MM.1S (cell line): ENCODE measurements around the gene CLDN20.
A peak's percentile ranks its signal among the peaks of the same experiment; 100 is the strongest.

Experiments used
- DNase-seq: peaks from one replicate; pipeline ENCODE4 v3.0.0-alpha.2; 2015
- H2AFZ ChIP-seq: fragments of 300-600 bp; sonication (generic); 2 replicates; pipeline ENCODE4 v1.6.0; 2016; ENCODE audit warnings: antibody characterized with exemption, low read length
- H3F3A ChIP-seq: fragments of 300-600 bp; sonication (generic); 2 replicates; pipeline ENCODE4 v1.6.1; 2016; ENCODE audit warnings: mild to moderate bottlenecking, antibody characterized with exemption, low read length, moderate library complexity, mixed read lengths; ENCODE audit not compliant: insufficient read depth
- H3K27ac ChIP-seq: fragments of 300-600 bp; sonication (generic); 2 replicates; pipeline ENCODE4 v1.5.1; 2016; ENCODE audit warnings: mild to moderate bottlenecking, low read length
- H3K27me3 ChIP-seq: fragments of 300-600 bp; sonication (generic); replicated peaks from 2 replicates; pipeline ENCODE4 v1.6.0; 2016; ENCODE audit warnings: low read length; ENCODE audit not compliant: insufficient read depth
- H3K36me3 ChIP-seq: fragments of 300-600 bp; sonication (generic); replicated peaks from 2 replicates; pipeline ENCODE4 v1.6.1; 2016; ENCODE audit warnings: mild to moderate bottlenecking, low read length, mixed read lengths; ENCODE audit not compliant: insufficient read depth
- H3K4me1 ChIP-seq: fragments of 300-600 bp; sonication (generic); 2 replicates; pipeline ENCODE4 v1.6.1; 2016; ENCODE audit warnings: low read length, mixed read lengths
- H3K4me2 ChIP-seq: fragments of 300-600 bp; sonication (generic); 2 replicates; pipeline ENCODE4 v1.6.0; 2016; ENCODE audit warnings: low read depth, low read length
- H3K4me3 ChIP-seq: fragments of 300-600 bp; sonication (generic); 2 replicates; pipeline ENCODE4 v1.5.1; 2016; ENCODE audit warnings: low read length, mixed read lengths
- H3K79me2 ChIP-seq: fragments of 300-600 bp; sonication (generic); 2 replicates; pipeline ENCODE4 v1.6.1; 2016; ENCODE audit warnings: mixed run types, low read length, mixed read lengths
- H3K9ac ChIP-seq: fragments of 300-600 bp; sonication (generic); 2 replicates; pipeline ENCODE4 v1.6.1; 2016; ENCODE audit warnings: low read length, mixed read lengths
- H3K9me2 ChIP-seq: fragments of 300-600 bp; sonication (generic); replicated peaks from 2 replicates; pipeline ENCODE4 v1.6.1; 2016; ENCODE audit warnings: mild to moderate bottlenecking, low read length, mixed read lengths; ENCODE audit not compliant: insufficient read depth
- H3K9me3 ChIP-seq: fragments of 300-600 bp; sonication (generic); replicated peaks from 2 replicates; pipeline ENCODE4 v1.6.1; 2016; ENCODE audit warnings: mild to moderate bottlenecking, low read length, mixed read lengths; ENCODE audit not compliant: insufficient read depth
- H4K20me1 ChIP-seq: fragments of 300-600 bp; sonication (generic); 2 replicates; pipeline ENCODE4 v1.6.1; 2016; ENCODE audit warnings: mild to moderate bottlenecking, low read length, moderate library complexity, mixed read lengths; ENCODE audit not compliant: insufficient read depth
- EZH2 ChIP-seq: fragments of 300-600 bp; sonication (generic); optimal IDR thresholded peaks from 2 replicates; pipeline ENCODE3; 2017; ENCODE audit warnings: low read depth, mild to moderate bottlenecking, antibody characterized with exemption, low read length, mixed read lengths
- EZH2phosphoT487 ChIP-seq: fragments of 300-600 bp; sonication (generic); IDR thresholded peaks from 2 replicates; pipeline ENCODE4 v1.6.1; 2018; ENCODE audit warnings: antibody characterized with exemption, low read length
- TF ChIP-seq, protein P1 (sequence below): fragments of 300-600 bp; sonication (generic); IDR thresholded peaks from 2 replicates; pipeline ENCODE4 v1.5.1; 2016; ENCODE audit warnings: antibody characterized with exemption, low read length, mixed read lengths

The CLDN20 gene

DNA sequence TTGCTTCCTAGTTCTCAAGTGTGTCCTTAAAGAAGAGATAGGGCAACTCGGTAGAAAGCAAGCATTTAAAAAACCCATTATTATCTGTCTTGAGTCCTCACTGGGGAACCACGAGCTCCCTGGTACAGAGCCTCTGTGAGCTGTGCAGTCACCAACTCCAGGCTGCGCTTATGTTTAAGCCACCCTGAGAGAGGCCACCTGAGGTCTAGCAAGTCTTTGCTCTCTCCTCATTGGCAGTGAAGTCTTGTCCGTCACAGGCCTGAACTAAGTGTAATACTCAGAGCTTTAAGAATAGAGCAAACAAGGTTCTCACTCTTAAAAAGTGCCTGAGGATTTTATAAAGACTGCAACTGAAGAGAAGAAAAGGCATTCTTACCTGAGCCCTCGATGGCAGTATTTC, 3.9 kb upstream of the CLDN20 start:
- Histone ChIP-seq H3K36me3 (no peaks in the 10 kb centered on the region), H3K79me2 (no peaks in the 10 kb centered on the region), H2AFZ (no peak overlapping the region), H3K4me3 (no peak overlapping the region), H3K4me1 (peaks cover 7% of the 10 kb centered on the region), H3K27ac (no peak overlapping the region), H4K20me1 (no peaks in the 10 kb centered on the region), H3K9ac (no peak overlapping the region), H3K27me3 (no peaks in the 10 kb centered on the region), H3K9me3 (no peaks in the 10 kb centered on the region), H3K9me2 (no peaks in the 10 kb centered on the region), H3F3A (peaks cover 6% of the 10 kb centered on the region; the same call in 1 of the 2 replicates), H3K4me2 (no peak overlapping the region)
- no peak for DNase-seq
- no peak for TF ChIP-seq EZH2
- TF ChIP-seq, protein P1, sequence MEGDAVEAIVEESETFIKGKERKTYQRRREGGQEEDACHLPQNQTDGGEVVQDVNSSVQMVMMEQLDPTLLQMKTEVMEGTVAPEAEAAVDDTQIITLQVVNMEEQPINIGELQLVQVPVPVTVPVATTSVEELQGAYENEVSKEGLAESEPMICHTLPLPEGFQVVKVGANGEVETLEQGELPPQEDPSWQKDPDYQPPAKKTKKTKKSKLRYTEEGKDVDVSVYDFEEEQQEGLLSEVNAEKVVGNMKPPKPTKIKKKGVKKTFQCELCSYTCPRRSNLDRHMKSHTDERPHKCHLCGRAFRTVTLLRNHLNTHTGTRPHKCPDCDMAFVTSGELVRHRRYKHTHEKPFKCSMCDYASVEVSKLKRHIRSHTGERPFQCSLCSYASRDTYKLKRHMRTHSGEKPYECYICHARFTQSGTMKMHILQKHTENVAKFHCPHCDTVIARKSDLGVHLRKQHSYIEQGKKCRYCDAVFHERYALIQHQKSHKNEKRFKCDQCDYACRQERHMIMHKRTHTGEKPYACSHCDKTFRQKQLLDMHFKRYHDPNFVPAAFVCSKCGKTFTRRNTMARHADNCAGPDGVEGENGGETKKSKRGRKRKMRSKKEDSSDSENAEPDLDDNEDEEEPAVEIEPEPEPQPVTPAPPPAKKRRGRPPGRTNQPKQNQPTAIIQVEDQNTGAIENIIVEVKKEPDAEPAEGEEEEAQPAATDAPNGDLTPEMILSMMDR: no peak
- TF ChIP-seq EZH2phosphoT487: no peak

DNA sequence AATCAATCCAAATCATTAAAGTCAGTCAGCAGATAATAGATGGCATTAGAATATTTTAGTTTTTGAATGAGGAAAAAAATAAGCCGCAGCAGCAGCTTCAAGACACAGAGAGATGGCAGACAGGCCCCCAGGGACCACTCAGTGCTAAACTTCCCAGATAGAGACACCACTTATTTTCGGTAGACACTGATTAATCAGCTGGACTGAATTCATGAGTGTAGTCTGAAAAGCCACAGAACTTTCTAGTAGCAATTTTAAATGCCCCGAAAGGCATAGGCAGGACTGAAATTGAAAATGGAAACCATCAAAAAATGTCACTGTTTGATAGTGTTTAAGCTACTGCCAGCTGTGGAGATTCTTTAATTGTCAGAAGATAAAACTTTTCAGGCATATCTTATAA, 3.1 kb upstream of the CLDN20 start:
- no peaks in the 10 kb centered on the region for H3K36me3 ChIP-seq
- peaks cover 6% of the 10 kb centered on the region; the same call in 1 of the 2 replicates for H3F3A ChIP-seq
- H3K9me2 ChIP-seq: no peaks in the 10 kb centered on the region
- no peaks in the 10 kb centered on the region for H4K20me1 ChIP-seq
- H3K27ac ChIP-seq: peak overlapping the region; percentile 35; the same call in 1 of the 2 replicates
- no peak overlapping the region for H3K4me3 ChIP-seq
- H3K9ac ChIP-seq: no peak overlapping the region
- H3K27me3 ChIP-seq: no peaks in the 10 kb centered on the region
- no peaks in the 10 kb centered on the region for H3K79me2 ChIP-seq
- TF ChIP-seq EZH2phosphoT487 (no peak), EZH2 (no peak)
- TF ChIP-seq, protein P1: no peak
- DNase-seq: peak; percentile 14
- H2AFZ ChIP-seq: no peak overlapping the region
- peaks cover 7% of the 10 kb centered on the region for H3K4me1 ChIP-seq
- peak overlapping the region; percentile 43; the same call in 1 of the 2 replicates for H3K4me2 ChIP-seq
- H3K9me3 ChIP-seq: no peaks in the 10 kb centered on the region

DNA sequence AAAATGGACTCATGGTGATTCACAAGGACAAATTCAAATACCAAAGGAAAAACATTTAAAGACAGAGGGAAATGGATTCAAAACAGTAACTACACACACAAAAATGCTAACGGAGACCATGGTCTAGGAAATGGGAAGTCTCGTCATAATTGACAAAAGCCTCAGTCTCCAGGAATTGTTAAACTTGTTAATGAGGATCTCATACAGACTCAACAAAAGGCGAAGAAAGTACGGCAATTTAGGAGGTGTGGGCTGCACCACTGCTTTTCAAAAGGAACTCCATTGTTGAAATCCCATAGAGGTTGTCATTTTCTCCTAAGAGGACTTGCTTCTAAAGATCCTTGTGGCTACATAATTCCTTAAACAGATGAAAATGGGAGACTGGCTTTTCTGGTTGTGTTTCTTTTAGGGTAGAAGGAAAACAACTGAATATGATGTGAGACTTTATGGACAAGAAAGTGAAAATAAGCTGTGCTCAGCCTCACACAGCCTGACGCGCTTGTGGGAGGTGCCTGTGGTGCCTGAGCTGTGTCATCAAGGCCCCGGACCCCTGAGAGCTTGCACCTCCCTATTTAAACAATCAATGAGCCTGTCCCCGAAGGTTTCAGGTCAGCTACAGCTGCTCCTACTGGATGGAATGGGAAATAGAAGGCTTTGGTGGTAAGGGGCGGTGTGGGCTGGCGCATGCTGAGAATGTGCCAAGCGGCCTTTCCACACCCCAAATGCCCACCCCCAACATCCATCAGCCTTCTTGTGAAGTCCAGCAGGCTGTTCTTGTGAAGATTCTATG, 2.5 kb upstream of the CLDN20 start:
- Histone ChIP-seq H3K9me2 (no peaks in the 10 kb centered on the region), H3F3A (peaks cover 6% of the 10 kb centered on the region; the same call in 1 of the 2 replicates), H3K9ac (no peak overlapping the region), H3K4me3 (peak overlapping the region; percentile 17; the same call in 1 of the 2 replicates), H3K4me2 (peak overlapping the region; percentile 43; the same call in 1 of the 2 replicates), H4K20me1 (no peaks in the 10 kb centered on the region), H3K27me3 (no peaks in the 10 kb centered on the region), H3K27ac (peak overlapping the region; percentile 35; the same call in 1 of the 2 replicates), H3K36me3 (no peaks in the 10 kb centered on the region), H3K79me2 (no peaks in the 10 kb centered on the region), H3K9me3 (no peaks in the 10 kb centered on the region), H2AFZ (no peak overlapping the region), H3K4me1 (peaks cover 7% of the 10 kb centered on the region)
- TF ChIP-seq EZH2phosphoT487: no peak
- TF ChIP-seq EZH2: no peak
- TF ChIP-seq, protein P1: 0 out of 2 replicates have a peak, but pooled peaks have one; percentile 3
- peak; percentile 22 for DNase-seq
